NB4 (cell line): ENCODE data around the gene LIPE.

Source experiments
- CTCF ChIP-seq: IDR thresholded peaks from one replicate; pipeline ENCODE4 v1.5.1; 2012; ENCODE audit warnings: low read depth, low read length
- POLR2A ChIP-seq: IDR thresholded peaks from 2 replicates; pipeline ENCODE4 v1.6.1; 2011; ENCODE audit warnings: mild to moderate bottlenecking; ENCODE audit not compliant: insufficient read length; ENCODE audit errors: extremely low read depth

GRCh38 chr19:42378225-42379215, 48.7 kb downstream of the LIPE start:
- TF ChIP-seq POLR2A (no peak), CTCF (no peak)
